WERI-Rb-1 (cell line): ENCODE measurements around the gene C1orf50.

Source experiments
- DNase-seq: peaks from one replicate; pipeline ENCODE4 v3.0.0-alpha.2; 2020
- H3K27ac ChIP-seq: fragments of 250-450 bp; sonication (Bioruptor Pico); 2 replicates; pipeline ENCODE4 v1.5.1; 2020; ENCODE audit warnings: mild to moderate bottlenecking, moderate library complexity
- H3K27me3 ChIP-seq: fragments of 250-450 bp; sonication (Bioruptor Pico); 2 replicates; pipeline ENCODE4 v1.5.1; 2021; ENCODE audit warnings: mild to moderate bottlenecking, low read depth, moderate library complexity; ENCODE audit not compliant: insufficient read depth, severe bottlenecking
- H3K36me3 ChIP-seq: fragments of 250-450 bp; sonication (Bioruptor Pico); 2 replicates; pipeline ENCODE4 v1.5.1; 2020; ENCODE audit warnings: mild to moderate bottlenecking, moderate library complexity
- H3K4me3 ChIP-seq: 2 replicates; pipeline ENCODE4 v1.5.1; 2011; ENCODE audit warnings: low read depth, mild to moderate bottlenecking, control low read depth, low read length
- H3K9me3 ChIP-seq: fragments of 250-450 bp; sonication (Bioruptor Pico); 2 replicates; pipeline ENCODE4 v1.5.1; 2021; ENCODE audit warnings: mild to moderate bottlenecking, moderate library complexity; ENCODE audit not compliant: severe bottlenecking
- TF ChIP-seq, protein P1 (sequence below): IDR thresholded peaks from 2 replicates; pipeline ENCODE4 v1.5.1; 2011; ENCODE audit warnings: low read depth, mild to moderate bottlenecking, control low read depth, inconsistent platforms, low read length

Gene C1orf50

GRCh38 chr1:42788021-42788420 lies 21.0 kb downstream of the C1orf50 start:
- Histone ChIP-seq H3K36me3 (peaks cover 15% of the 10 kb centered on the region), H3K9me3 (no peaks in the 10 kb centered on the region), H3K27ac (peak overlapping the region; percentile 74), H3K4me3 (no peak overlapping the region), H3K27me3 (no peaks in the 10 kb centered on the region)
- peak; percentile 74 for DNase-seq
- TF ChIP-seq, protein P1, sequence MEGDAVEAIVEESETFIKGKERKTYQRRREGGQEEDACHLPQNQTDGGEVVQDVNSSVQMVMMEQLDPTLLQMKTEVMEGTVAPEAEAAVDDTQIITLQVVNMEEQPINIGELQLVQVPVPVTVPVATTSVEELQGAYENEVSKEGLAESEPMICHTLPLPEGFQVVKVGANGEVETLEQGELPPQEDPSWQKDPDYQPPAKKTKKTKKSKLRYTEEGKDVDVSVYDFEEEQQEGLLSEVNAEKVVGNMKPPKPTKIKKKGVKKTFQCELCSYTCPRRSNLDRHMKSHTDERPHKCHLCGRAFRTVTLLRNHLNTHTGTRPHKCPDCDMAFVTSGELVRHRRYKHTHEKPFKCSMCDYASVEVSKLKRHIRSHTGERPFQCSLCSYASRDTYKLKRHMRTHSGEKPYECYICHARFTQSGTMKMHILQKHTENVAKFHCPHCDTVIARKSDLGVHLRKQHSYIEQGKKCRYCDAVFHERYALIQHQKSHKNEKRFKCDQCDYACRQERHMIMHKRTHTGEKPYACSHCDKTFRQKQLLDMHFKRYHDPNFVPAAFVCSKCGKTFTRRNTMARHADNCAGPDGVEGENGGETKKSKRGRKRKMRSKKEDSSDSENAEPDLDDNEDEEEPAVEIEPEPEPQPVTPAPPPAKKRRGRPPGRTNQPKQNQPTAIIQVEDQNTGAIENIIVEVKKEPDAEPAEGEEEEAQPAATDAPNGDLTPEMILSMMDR = no peak

DNA sequence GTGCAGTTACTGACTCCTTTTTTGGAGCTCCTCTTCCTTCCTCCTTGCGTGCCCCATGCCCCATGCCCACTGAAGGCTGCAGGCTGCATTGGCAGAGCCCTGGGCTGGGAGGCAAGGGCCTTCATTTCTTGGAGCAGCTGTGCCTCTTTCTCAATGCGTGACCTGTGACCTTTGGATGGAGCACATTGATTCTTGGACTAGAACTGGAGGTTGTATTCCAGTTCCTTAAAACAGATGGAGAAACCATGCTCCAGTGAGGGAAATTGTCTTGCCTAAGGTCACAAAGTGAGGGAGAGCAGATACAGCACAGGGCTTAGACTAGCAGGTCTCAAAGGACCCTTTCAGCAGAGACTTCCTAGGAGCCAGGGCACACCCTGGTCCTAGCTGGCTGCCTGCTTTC lies 26.8 kb downstream of the C1orf50 start:
- no peaks in the 10 kb centered on the region for H3K36me3 ChIP-seq
- H3K4me3 ChIP-seq = no peak overlapping the region
- H3K9me3 ChIP-seq = no peaks in the 10 kb centered on the region
- DNase-seq = no peak
- no peak overlapping the region for H3K27ac ChIP-seq
- TF ChIP-seq, protein P1 = no peak
- H3K27me3 ChIP-seq = no peaks in the 10 kb centered on the region

- TF ChIP-seq, protein P1 = no peak
- H3K9me3 ChIP-seq = no peaks in the 10 kb centered on the region
- H3K27ac ChIP-seq = no peak overlapping the region
- H3K36me3 ChIP-seq = no peaks in the 10 kb centered on the region
- no peak for DNase-seq
- H3K4me3 ChIP-seq = no peak overlapping the region
- H3K27me3 ChIP-seq = no peaks in the 10 kb centered on the region
Observed at GRCh38 chr1:42797414-42797813, 30.4 kb downstream of the C1orf50 start.

DNA sequence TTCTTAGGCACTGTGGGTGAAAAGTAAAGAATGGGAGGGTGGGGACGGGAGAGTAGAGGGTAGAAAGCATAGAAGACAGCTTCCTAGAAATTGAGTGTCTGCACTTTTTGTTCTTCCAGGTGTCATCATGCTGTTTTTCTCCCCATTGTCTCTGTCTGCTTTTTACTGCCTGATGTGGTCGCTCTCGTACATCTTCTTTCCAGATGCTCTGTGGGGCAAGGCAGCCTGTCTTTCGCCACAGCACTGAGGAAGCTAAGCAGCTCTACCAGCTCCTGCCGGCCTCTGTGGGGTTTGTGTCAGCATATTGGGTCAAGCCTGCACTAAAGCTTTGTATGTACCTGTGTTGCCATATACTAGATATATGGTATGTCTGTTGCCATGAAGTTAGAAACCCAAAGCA lies 30.9 kb downstream of the C1orf50 start:
- TF ChIP-seq, protein P1 = no peak
- Histone ChIP-seq H3K36me3 (no peaks in the 10 kb centered on the region), H3K27ac (no peak overlapping the region), H3K4me3 (no peak overlapping the region), H3K9me3 (no peaks in the 10 kb centered on the region), H3K27me3 (no peaks in the 10 kb centered on the region)
- DNase-seq = no peak

DNA sequence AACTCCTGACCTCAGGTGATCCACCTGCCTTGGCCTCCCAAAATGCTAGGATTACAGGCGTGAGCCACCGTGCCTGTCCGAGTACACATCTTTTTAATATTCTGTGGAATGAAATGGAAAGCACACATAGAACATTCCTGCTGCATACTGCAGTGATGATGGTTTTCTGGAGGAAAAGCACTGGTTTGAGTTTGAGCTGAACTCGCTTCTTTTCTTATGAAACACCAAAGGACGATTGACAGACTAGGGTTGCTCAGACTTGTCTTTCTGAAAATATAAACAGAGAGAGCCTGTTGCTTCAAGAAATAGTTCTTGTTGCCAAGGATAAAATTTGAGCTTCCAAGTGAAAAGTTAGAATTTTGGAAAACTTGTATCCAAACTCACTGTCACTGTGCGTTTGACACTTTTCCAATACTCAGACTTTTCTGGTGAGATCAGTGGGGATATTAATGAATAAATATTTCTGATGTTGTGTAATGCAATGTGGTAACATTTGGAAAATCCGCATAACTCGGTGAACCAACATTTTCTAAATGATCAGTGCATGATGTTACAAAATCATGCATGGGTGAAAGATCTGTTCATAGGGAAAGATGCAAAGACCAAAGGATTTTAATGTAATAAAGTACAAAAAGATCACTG lies 34.9 kb downstream of the C1orf50 start:
- TF ChIP-seq, protein P1 = no peak
- no peak overlapping the region for H3K4me3 ChIP-seq
- H3K27ac ChIP-seq = no peak overlapping the region
- DNase-seq = no peak
- peaks cover 5% of the 10 kb centered on the region for H3K9me3 ChIP-seq
- peaks cover 14% of the 10 kb centered on the region for H3K36me3 ChIP-seq
- H3K27me3 ChIP-seq = no peaks in the 10 kb centered on the region

GRCh38 chr1:42806171-42806570 lies 39.1 kb downstream of the C1orf50 start:
- H3K27ac ChIP-seq = peak overlapping the region; percentile 58
- TF ChIP-seq, protein P1 = no peak
- peaks cover 19% of the 10 kb centered on the region for H3K36me3 ChIP-seq
- peaks cover 5% of the 10 kb centered on the region for H3K9me3 ChIP-seq
- H3K27me3 ChIP-seq = no peaks in the 10 kb centered on the region
- no peak for DNase-seq
- no peak overlapping the region for H3K4me3 ChIP-seq
